Loucy (cell line): ENCODE data around the gene MTNR1B.

ENCODE experiments used
- H2AFZ ChIP-seq: fragments of 200-600 bp; sonication (generic); 2 replicates; pipeline ENCODE4 v1.6.0; 2016; ENCODE audit warnings: antibody characterized with exemption, mild to moderate bottlenecking, low read length, moderate library complexity
- H3F3A ChIP-seq: fragments of 200-600 bp; 2 replicates; pipeline ENCODE4 v1.6.0; 2016; ENCODE audit warnings: antibody characterized with exemption, low read depth, mild to moderate bottlenecking
- H3K27me3 ChIP-seq: fragments of 200-600 bp; sonication (generic); 2 replicates; pipeline ENCODE4 v1.6.1; 2014; ENCODE audit warnings: low read length, mild to moderate bottlenecking; ENCODE audit not compliant: insufficient read depth, poor library complexity, severe bottlenecking
- H3K36me3 ChIP-seq: fragments of 200-600 bp; sonication (generic); 2 replicates; pipeline ENCODE4 v1.6.1; 2016; ENCODE audit warnings: low read length; ENCODE audit not compliant: insufficient read depth
- H3K4me1 ChIP-seq: fragments of 200-600 bp; sonication (generic); 2 replicates; pipeline ENCODE4 v1.5.1; 2014; ENCODE audit warnings: low read length, mild to moderate bottlenecking; ENCODE audit not compliant: insufficient read depth, poor library complexity, severe bottlenecking
- H3K4me2 ChIP-seq: fragments of 200-600 bp; sonication (generic); 2 replicates; pipeline ENCODE4 v1.6.0; 2014; ENCODE audit warnings: antibody characterized with exemption, low read length, low read depth, mild to moderate bottlenecking; ENCODE audit not compliant: poor library complexity, severe bottlenecking
- H3K4me3 ChIP-seq: fragments of 200-600 bp; sonication (generic); 2 replicates; pipeline ENCODE4 v1.5.1; 2014; ENCODE audit warnings: low read length, mild to moderate bottlenecking, mixed read lengths; ENCODE audit not compliant: poor library complexity, severe bottlenecking
- H3K79me2 ChIP-seq: fragments of 200-600 bp; sonication (generic); 2 replicates; pipeline ENCODE4 v1.6.1; 2014; ENCODE audit warnings: low read length; ENCODE audit not compliant: insufficient read depth
- H3K9ac ChIP-seq: fragments of 200-600 bp; sonication (generic); 2 replicates; pipeline ENCODE4 v1.6.0; 2014; ENCODE audit warnings: mild to moderate bottlenecking, low read depth, low read length, moderate library complexity; ENCODE audit not compliant: poor library complexity, severe bottlenecking
- H3K9me2 ChIP-seq: fragments of 200-600 bp; sonication (generic); replicated peaks from 2 replicates; pipeline ENCODE4 v1.6.1; 2016; ENCODE audit warnings: low read depth, low read length, mixed read lengths
- H3K9me3 ChIP-seq: fragments of 200-600 bp; sonication (generic); 2 replicates; pipeline ENCODE4 v1.6.1; 2014; ENCODE audit warnings: mild to moderate bottlenecking, antibody characterized with exemption, low read length, low read depth; ENCODE audit not compliant: insufficient read depth
- H4K20me1 ChIP-seq: fragments of 200-600 bp; sonication (generic); 2 replicates; pipeline ENCODE4 v1.6.0; 2014; ENCODE audit warnings: antibody characterized with exemption, low read length, mild to moderate bottlenecking; ENCODE audit not compliant: insufficient read depth, poor library complexity, severe bottlenecking
- EZH2phosphoT487 ChIP-seq: fragments of 200-600 bp; IDR thresholded peaks from 2 replicates; pipeline ENCODE4 v1.6.1; 2018; ENCODE audit warnings: antibody characterized with exemption, mild to moderate bottlenecking, moderate library complexity, borderline replicate concordance
- TF ChIP-seq, protein P1 (sequence below): fragments of 200-600 bp; sonication (generic); conservative IDR thresholded peaks from 2 replicates; pipeline ENCODE4 v1.5.1; 2014; ENCODE audit warnings: mild to moderate bottlenecking, antibody characterized with exemption, low read length

Gene MTNR1B

DNA sequence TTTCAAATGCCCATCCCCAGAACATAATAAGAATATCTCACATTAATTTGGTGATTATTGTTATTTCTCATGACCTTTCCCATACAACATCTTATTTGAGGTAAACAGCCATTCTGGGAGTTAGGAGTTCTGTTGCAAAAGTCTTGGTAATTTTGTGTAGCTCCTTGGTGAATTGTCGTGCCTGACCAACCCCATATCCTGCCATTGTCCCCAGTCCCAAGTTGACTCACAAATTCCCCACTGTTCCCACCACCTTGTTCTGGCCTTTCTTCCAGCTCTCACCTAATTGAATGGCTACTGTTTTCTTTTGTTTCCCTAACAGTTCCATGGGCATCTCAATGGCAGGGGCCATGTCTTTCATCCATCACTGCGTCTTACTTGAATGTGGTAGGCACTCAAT, 8.0 kb downstream of the MTNR1B start:
- H3K4me2 ChIP-seq: no peak overlapping the region
- H3K4me1 ChIP-seq: no peaks in the 10 kb centered on the region
- H3F3A ChIP-seq: no peaks in the 10 kb centered on the region
- no peaks in the 10 kb centered on the region for H3K9me2 ChIP-seq
- H3K36me3 ChIP-seq: no peaks in the 10 kb centered on the region
- no peak overlapping the region for H3K9ac ChIP-seq
- H3K9me3 ChIP-seq: no peaks in the 10 kb centered on the region
- no peaks in the 10 kb centered on the region for H4K20me1 ChIP-seq
- H3K79me2 ChIP-seq: no peaks in the 10 kb centered on the region
- H2AFZ ChIP-seq: no peak overlapping the region
- TF ChIP-seq, protein P1, sequence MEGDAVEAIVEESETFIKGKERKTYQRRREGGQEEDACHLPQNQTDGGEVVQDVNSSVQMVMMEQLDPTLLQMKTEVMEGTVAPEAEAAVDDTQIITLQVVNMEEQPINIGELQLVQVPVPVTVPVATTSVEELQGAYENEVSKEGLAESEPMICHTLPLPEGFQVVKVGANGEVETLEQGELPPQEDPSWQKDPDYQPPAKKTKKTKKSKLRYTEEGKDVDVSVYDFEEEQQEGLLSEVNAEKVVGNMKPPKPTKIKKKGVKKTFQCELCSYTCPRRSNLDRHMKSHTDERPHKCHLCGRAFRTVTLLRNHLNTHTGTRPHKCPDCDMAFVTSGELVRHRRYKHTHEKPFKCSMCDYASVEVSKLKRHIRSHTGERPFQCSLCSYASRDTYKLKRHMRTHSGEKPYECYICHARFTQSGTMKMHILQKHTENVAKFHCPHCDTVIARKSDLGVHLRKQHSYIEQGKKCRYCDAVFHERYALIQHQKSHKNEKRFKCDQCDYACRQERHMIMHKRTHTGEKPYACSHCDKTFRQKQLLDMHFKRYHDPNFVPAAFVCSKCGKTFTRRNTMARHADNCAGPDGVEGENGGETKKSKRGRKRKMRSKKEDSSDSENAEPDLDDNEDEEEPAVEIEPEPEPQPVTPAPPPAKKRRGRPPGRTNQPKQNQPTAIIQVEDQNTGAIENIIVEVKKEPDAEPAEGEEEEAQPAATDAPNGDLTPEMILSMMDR: no peak
- no peak for TF ChIP-seq EZH2phosphoT487
- H3K4me3 ChIP-seq: no peak overlapping the region
- H3K27me3 ChIP-seq: no peaks in the 10 kb centered on the region

DNA sequence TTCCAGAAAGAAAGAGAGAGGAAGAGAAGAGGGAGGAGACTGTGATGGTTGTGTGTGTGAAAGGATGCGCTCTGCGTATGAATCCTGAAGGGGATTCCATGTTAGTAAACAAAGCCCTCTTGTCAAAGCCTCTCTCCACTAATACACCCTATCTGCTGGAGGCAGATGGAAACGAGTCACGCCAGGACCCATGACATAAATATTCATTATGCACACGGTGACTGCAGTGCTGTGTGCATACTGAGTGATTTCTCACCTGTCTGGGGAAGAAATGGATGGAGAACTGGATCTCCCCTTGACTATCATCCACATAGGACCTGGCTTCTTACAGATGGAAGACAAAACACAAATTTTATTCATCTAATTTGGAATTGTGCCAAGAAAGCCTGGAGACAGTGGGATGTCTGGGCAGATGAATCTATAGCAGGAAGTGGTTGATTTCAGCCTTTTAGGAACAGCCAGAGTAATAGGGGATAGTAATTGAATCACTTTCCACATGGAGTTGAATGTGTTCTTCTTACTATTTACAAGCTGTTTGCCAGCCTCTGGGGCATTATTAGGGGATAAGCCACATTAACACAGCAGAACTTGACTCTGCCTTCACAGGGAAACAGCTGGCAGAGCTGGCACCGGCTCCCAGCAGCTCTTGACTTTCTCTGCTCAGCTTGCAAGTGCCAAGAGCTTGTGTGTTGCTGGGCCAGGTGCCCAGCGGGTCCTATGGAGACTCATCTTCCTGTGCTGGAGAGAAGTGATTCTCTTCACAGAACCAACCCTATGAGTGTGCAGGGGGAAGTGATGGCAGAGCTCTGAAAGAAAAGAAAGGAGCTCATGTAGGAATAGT, 9.0 kb downstream of the MTNR1B start:
- Histone ChIP-seq H3K4me2 (no peak overlapping the region), H3F3A (no peaks in the 10 kb centered on the region), H3K9me3 (no peaks in the 10 kb centered on the region), H3K79me2 (no peaks in the 10 kb centered on the region), H3K4me3 (no peak overlapping the region), H3K9ac (no peak overlapping the region), H3K4me1 (no peaks in the 10 kb centered on the region), H3K9me2 (no peaks in the 10 kb centered on the region), H3K27me3 (no peaks in the 10 kb centered on the region), H3K36me3 (no peaks in the 10 kb centered on the region), H2AFZ (no peak overlapping the region), H4K20me1 (no peaks in the 10 kb centered on the region)
- TF ChIP-seq EZH2phosphoT487: no peak
- TF ChIP-seq, protein P1: no peak

DNA sequence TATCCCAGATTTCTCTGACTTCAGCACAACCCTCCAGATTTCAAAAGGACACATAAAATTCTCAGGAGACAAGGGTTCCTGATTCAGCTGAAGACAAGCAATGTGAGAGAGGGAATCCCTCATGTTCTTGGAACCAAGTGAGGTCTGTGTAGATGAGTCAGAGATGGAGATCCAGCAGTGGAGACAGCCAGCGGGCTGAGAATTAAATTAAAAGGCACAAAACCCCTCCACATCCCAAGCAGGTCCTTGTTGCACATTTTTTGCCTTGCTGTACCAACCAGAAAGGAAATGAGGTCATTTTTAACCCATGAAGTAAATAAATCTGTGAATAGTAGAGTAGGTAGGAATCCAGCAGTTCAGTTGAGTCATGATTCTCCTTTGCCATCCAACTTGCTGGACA, 9.7 kb downstream of the MTNR1B start:
- H3K9ac ChIP-seq: no peak overlapping the region
- H3K9me3 ChIP-seq: no peaks in the 10 kb centered on the region
- no peaks in the 10 kb centered on the region for H3K79me2 ChIP-seq
- no peak overlapping the region for H2AFZ ChIP-seq
- H3K9me2 ChIP-seq: no peaks in the 10 kb centered on the region
- TF ChIP-seq, protein P1: no peak
- no peak for TF ChIP-seq EZH2phosphoT487
- H3K4me3 ChIP-seq: no peak overlapping the region
- H3K36me3 ChIP-seq: no peaks in the 10 kb centered on the region
- H3F3A ChIP-seq: no peaks in the 10 kb centered on the region
- H3K4me1 ChIP-seq: no peaks in the 10 kb centered on the region
- H3K4me2 ChIP-seq: no peak overlapping the region
- no peaks in the 10 kb centered on the region for H4K20me1 ChIP-seq
- H3K27me3 ChIP-seq: no peaks in the 10 kb centered on the region
